Brain pericyte (primary cell): Measurements from ENCODE around the gene SVEP1.
"Not testable (repeated sequence)": the region's sequence is repeated elsewhere in the genome, so short reads cannot be mapped to it uniquely, and the experiment has no call there.

Experiments
- DNase-seq: peaks from one replicate; pipeline ENCODE4 v3.0.0-alpha.2; 2012; ENCODE audit warnings: low read depth, low spot score

The SVEP1 gene

GRCh38 chr9:110579862-110580219, 300 bp upstream of the SVEP1 start:
- DNase-seq, result no peak

- no peak for DNase-seq
Observed at GRCh38 chr9:110578575-110579033, 937 bp downstream of the SVEP1 start.

GRCh38 chr9:110575945-110576344, 3.6 kb downstream of the SVEP1 start:
- DNase-seq, result no peak

- DNase-seq, result no peak
Observed at GRCh38 chr9:110575169-110575568, 4.4 kb downstream of the SVEP1 start.

GRCh38 chr9:110573305-110573704, 6.2 kb downstream of the SVEP1 start:
- no peak for DNase-seq

- DNase-seq, result no peak
Observed at GRCh38 chr9:110571801-110572483, 7.6 kb downstream of the SVEP1 start.

GRCh38 chr9:110566156-110566555, 13.4 kb downstream of the SVEP1 start:
- no peak for DNase-seq

- no peak for DNase-seq
Observed at GRCh38 chr9:110561826-110562225, 17.7 kb downstream of the SVEP1 start.

- DNase-seq, result no peak
Observed at GRCh38 chr9:110559869-110560268, 19.7 kb downstream of the SVEP1 start.

GRCh38 chr9:110555551-110556331, 23.8 kb downstream of the SVEP1 start:
- no peak for DNase-seq

GRCh38 chr9:110546411-110546871, 33.1 kb downstream of the SVEP1 start:
- no peak for DNase-seq

- no peak for DNase-seq
Observed at GRCh38 chr9:110545705-110546104, 33.8 kb downstream of the SVEP1 start.

GRCh38 chr9:110543631-110544051, 35.9 kb downstream of the SVEP1 start:
- peak; percentile 25 for DNase-seq

- no peak for DNase-seq
Observed at GRCh38 chr9:110541950-110542349, 37.6 kb downstream of the SVEP1 start.

- DNase-seq, result no peak
Observed at GRCh38 chr9:110538647-110539041, 40.9 kb downstream of the SVEP1 start.

GRCh38 chr9:110537841-110538646, 41.5 kb downstream of the SVEP1 start:
- DNase-seq, result no peak

GRCh38 chr9:110536822-110537221, 42.7 kb downstream of the SVEP1 start:
- DNase-seq, result no peak

- DNase-seq, result not testable (repeated sequence)
Observed at GRCh38 chr9:110534162-110534561, 45.4 kb downstream of the SVEP1 start.

- DNase-seq, result no peak
Observed at GRCh38 chr9:110532908-110533665, 46.5 kb downstream of the SVEP1 start.

GRCh38 chr9:110531776-110532175, 47.8 kb downstream of the SVEP1 start:
- DNase-seq, result no peak

- not testable (repeated sequence) for DNase-seq
Observed at GRCh38 chr9:110531241-110531640, 48.3 kb downstream of the SVEP1 start.
